Left ventricle myocardium inferior (tissue), 1 donor: ENCODE data around the gene PHF21A. TPM values are rescaled to one million over a fixed set of nuclear protein-coding genes. Genes with fewer than 3 reads are reported as not detected.

Source experiments
- DNase-seq: peaks from one replicate; pipeline ENCODE4 v3.0.0-alpha.2; 2020
- H3K27ac ChIP-seq: fragments of 200-600 bp; replicated peaks from 2 replicates; pipeline ENCODE4 v1.8.0; 2021
- H3K27me3 ChIP-seq: fragments of 200-600 bp; 2 replicates; pipeline ENCODE4 v1.8.0; 2021; ENCODE audit warnings: low read depth
- H3K36me3 ChIP-seq: fragments of 200-600 bp; 2 replicates; pipeline ENCODE4 v1.8.0; 2021
- H3K4me1 ChIP-seq: fragments of 200-600 bp; 2 replicates; pipeline ENCODE4 v1.8.0; 2021
- H3K4me3 ChIP-seq: fragments of 200-600 bp; 2 replicates; pipeline ENCODE4 v1.8.0; 2021; ENCODE audit warnings: mild to moderate bottlenecking, moderate library complexity
- H3K9me3 ChIP-seq: fragments of 200-600 bp; replicated peaks from 2 replicates; pipeline ENCODE4 v1.8.0; 2021
- CTCF ChIP-seq: fragments of 200-600 bp; IDR thresholded peaks from 2 replicates; pipeline ENCODE4 v1.8.0; 2021; ENCODE audit warnings: antibody characterized with exemption, mild to moderate bottlenecking, borderline replicate concordance
- intact Hi-C: fragments of 100-400 bp; cut with micrococcal nuclease; formaldehyde crosslinking; loops from one replicate; pipeline ENCODE4 v1.11.0; 2022
- total RNA-seq: library from RNA; stranded (reverse); fragmentation: NEBNext Ultra II Directional; extraction: Animal tissue kit (Norgen Biotek cat#: 25700); gene quantifications from one replicate; pipeline ENCODE4 v1.2.1, GENCODE V29; 2021
- donor health status: DM: no; HTN: yes; CAD: no; lungs with severe emphysema.

PHF21A gene
- total RNA-seq, 1 donor from 2014 or later: 36.6 TPM

- Histone ChIP-seq H3K36me3 (peaks cover 93% of the 10 kb centered on the region), H3K9me3 (no peaks in the 10 kb centered on the region), H3K4me1 (peaks cover 22% of the 10 kb centered on the region), H3K27me3 (no peaks in the 10 kb centered on the region), H3K4me3 (no peak overlapping the region), H3K27ac (no peak overlapping the region)
- no peak for TF ChIP-seq CTCF
- no peak for DNase-seq
- intact Hi-C loops: no loop called here
These were observed 175.8 kb downstream of the PHF21A start for GRCh38 chr11:45945397-45945999.

- no peak for TF ChIP-seq CTCF
- Histone ChIP-seq H3K4me3 (no peak overlapping the region), H3K4me1 (peaks cover 13% of the 10 kb centered on the region), H3K36me3 (peaks cover 81% of the 10 kb centered on the region), H3K27me3 (no peaks in the 10 kb centered on the region), H3K9me3 (no peaks in the 10 kb centered on the region), H3K27ac (no peak overlapping the region)
- no peak for DNase-seq
- intact Hi-C loops: no loop called here
These were observed 178.9 kb downstream of the PHF21A start for GRCh38 chr11:45942381-45942780.

GRCh38 chr11:45941285-45941684 lies 180.0 kb downstream of the PHF21A start:
- Histone ChIP-seq H3K4me3 (no peak overlapping the region), H3K4me1 (peaks cover 13% of the 10 kb centered on the region), H3K27ac (no peak overlapping the region), H3K36me3 (peaks cover 81% of the 10 kb centered on the region), H3K27me3 (no peaks in the 10 kb centered on the region), H3K9me3 (no peaks in the 10 kb centered on the region)
- intact Hi-C loops: no loop called here
- no peak for TF ChIP-seq CTCF
- DNase-seq: no peak

- Histone ChIP-seq H3K27ac (no peak overlapping the region), H3K4me3 (no peak overlapping the region), H3K9me3 (no peaks in the 10 kb centered on the region), H3K27me3 (no peaks in the 10 kb centered on the region), H3K4me1 (no peaks in the 10 kb centered on the region), H3K36me3 (peaks cover 81% of the 10 kb centered on the region)
- intact Hi-C loops: no loop called here
- no peak for TF ChIP-seq CTCF
- no peak for DNase-seq
These were observed 181.4 kb downstream of the PHF21A start for GRCh38 chr11:45939836-45940235.

- H3K36me3 ChIP-seq: peaks cover 86% of the 10 kb centered on the region
- no peak overlapping the region for H3K27ac ChIP-seq
- H3K27me3 ChIP-seq: no peaks in the 10 kb centered on the region
- intact Hi-C loops: no loop called here
- H3K9me3 ChIP-seq: no peaks in the 10 kb centered on the region
- no peaks in the 10 kb centered on the region for H3K4me1 ChIP-seq
- no peak overlapping the region for H3K4me3 ChIP-seq
- DNase-seq: no peak
- TF ChIP-seq CTCF: no peak
These were observed 183.3 kb downstream of the PHF21A start for GRCh38 chr11:45937916-45938315.
